Muscle of leg (tissue), 11 donors: Measurements from ENCODE around the gene AFF2. TPM values are rescaled to one million over a fixed set of nuclear protein-coding genes. Genes with fewer than 3 reads are reported as not detected.

Experiments
- DNase-seq: peaks from one replicate; pipeline ENCODE4 v3.0.0; 2013
- H3K27ac ChIP-seq: one replicate; pipeline ENCODE4 v1.5.1; 2013; ENCODE audit warnings: mild to moderate bottlenecking, low read length, control low read depth
- H3K27me3 ChIP-seq: one replicate; pipeline ENCODE4 v1.6.1; 2013; ENCODE audit warnings: low read length; ENCODE audit not compliant: control insufficient read depth, insufficient read depth
- H3K36me3 ChIP-seq: one replicate; pipeline ENCODE4 v1.6.1; 2013; ENCODE audit warnings: low read length; ENCODE audit not compliant: control insufficient read depth, insufficient read depth
- H3K4me1 ChIP-seq: one replicate; pipeline ENCODE4 v1.6.1; 2013; ENCODE audit warnings: low read length; ENCODE audit not compliant: control insufficient read depth, insufficient read depth
- H3K4me3 ChIP-seq: one replicate; pipeline ENCODE4 v1.5.1; 2013; ENCODE audit warnings: low read length, control low read depth
- H3K9me3 ChIP-seq: replicated peaks from 2 replicates; pipeline ENCODE4 v1.6.1; 2013; ENCODE audit warnings: low read depth, low read length; ENCODE audit not compliant: control insufficient read depth
- WGBS: methylation state at CpG from one replicate; pipeline ENCODE4 v1.1.5; 2013; ENCODE audit warnings: missing lambda C conversion rate; ENCODE audit not compliant: insufficient coverage; 5-methylcytosine and 5-hydroxymethylcytosine counted together
- polyA plus RNA-seq, 8 donors: library from polyadenylated mRNA; unstranded; fragments of 120-200 nt; gene quantifications; one replicate each; pipeline versions ENCODE4 v1.2.1 to v1.2.3, GENCODE V29; 2013; ENCODE audit warnings: inconsistent platforms in 1 of 8, low replicate concordance in 1 of 8; ENCODE audit not compliant: insufficient read length in 8 of 8, insufficient read depth in 1 of 8
- total RNA-seq: library from RNA; stranded (reverse); fragments of 120-200 nt; gene quantifications from one replicate; pipeline ENCODE4 v1.2.4, GENCODE V29; 2013

AFF2 gene
- total and polyA plus RNA-seq, 9 donors, result 0.42 to 6.1 (median 1.4) TPM

- no peak overlapping the region for H3K27ac ChIP-seq
- no CpG with 5 or more reads among the region's 1 CpG for WGBS
- no peak overlapping the region for H3K4me3 ChIP-seq
- DNase-seq, result no peak
- peaks cover 2% of the 10 kb centered on the region for H3K27me3 ChIP-seq
- no peaks in the 10 kb centered on the region for H3K36me3 ChIP-seq
- H3K4me1 ChIP-seq, result no peaks in the 10 kb centered on the region
- no peaks in the 10 kb centered on the region for H3K9me3 ChIP-seq
Measured at GRCh38 chrX:148928811-148929210, 428.4 kb downstream of the AFF2 start.

GRCh38 chrX:148929686-148930085, 429.3 kb downstream of the AFF2 start:
- Histone ChIP-seq H3K36me3 (no peaks in the 10 kb centered on the region), H3K9me3 (no peaks in the 10 kb centered on the region), H3K27me3 (peaks cover 2% of the 10 kb centered on the region), H3K4me3 (no peak overlapping the region), H3K4me1 (no peaks in the 10 kb centered on the region), H3K27ac (no peak overlapping the region)
- WGBS, result 88% methylated on average over 1 of the region's 3 CpGs
- DNase-seq, result no peak

GRCh38 chrX:148930206-148930729, 429.9 kb downstream of the AFF2 start:
- no peaks in the 10 kb centered on the region for H3K9me3 ChIP-seq
- H3K27ac ChIP-seq, result no peak overlapping the region
- H3K4me3 ChIP-seq, result no peak overlapping the region
- DNase-seq, result no peak
- no peaks in the 10 kb centered on the region for H3K36me3 ChIP-seq
- H3K27me3 ChIP-seq, result peaks cover 2% of the 10 kb centered on the region
- no peaks in the 10 kb centered on the region for H3K4me1 ChIP-seq
- WGBS, result 66% methylated on average over 2 of the region's 2 CpGs

GRCh38 chrX:148933881-148934280, 433.5 kb downstream of the AFF2 start:
- no peaks in the 10 kb centered on the region for H3K36me3 ChIP-seq
- no peak overlapping the region for H3K27ac ChIP-seq
- no peaks in the 10 kb centered on the region for H3K27me3 ChIP-seq
- H3K9me3 ChIP-seq, result no peaks in the 10 kb centered on the region
- DNase-seq, result no peak
- no peaks in the 10 kb centered on the region for H3K4me1 ChIP-seq
- no peak overlapping the region for H3K4me3 ChIP-seq
- WGBS, result 88% methylated on average over 2 of the region's 4 CpGs

- H3K27me3 ChIP-seq, result no peaks in the 10 kb centered on the region
- H3K27ac ChIP-seq, result no peak overlapping the region
- H3K36me3 ChIP-seq, result no peaks in the 10 kb centered on the region
- no peak for DNase-seq
- WGBS, result no CpG with 5 or more reads among the region's 4 CpGs
- H3K4me3 ChIP-seq, result no peak overlapping the region
- H3K9me3 ChIP-seq, result no peaks in the 10 kb centered on the region
- H3K4me1 ChIP-seq, result no peaks in the 10 kb centered on the region
Measured at GRCh38 chrX:148938348-148938747, 437.9 kb downstream of the AFF2 start.

GRCh38 chrX:148940411-148940996, 440.1 kb downstream of the AFF2 start:
- Histone ChIP-seq H3K27me3 (peaks cover 2% of the 10 kb centered on the region), H3K4me1 (no peaks in the 10 kb centered on the region), H3K9me3 (no peaks in the 10 kb centered on the region), H3K4me3 (no peak overlapping the region), H3K27ac (no peak overlapping the region), H3K36me3 (no peaks in the 10 kb centered on the region)
- WGBS, result no CpG with 5 or more reads among the region's 1 CpG
- DNase-seq, result no peak

GRCh38 chrX:148942754-148943153, 442.3 kb downstream of the AFF2 start:
- Histone ChIP-seq H3K36me3 (no peaks in the 10 kb centered on the region), H3K27me3 (peaks cover 2% of the 10 kb centered on the region), H3K4me3 (no peak overlapping the region), H3K27ac (no peak overlapping the region), H3K9me3 (no peaks in the 10 kb centered on the region), H3K4me1 (no peaks in the 10 kb centered on the region)
- WGBS, result 100% methylated on average over 1 of the region's 5 CpGs
- no peak for DNase-seq

- Histone ChIP-seq H3K9me3 (no peaks in the 10 kb centered on the region), H3K36me3 (no peaks in the 10 kb centered on the region), H3K27ac (no peak overlapping the region), H3K4me3 (no peak overlapping the region), H3K27me3 (peaks cover 4% of the 10 kb centered on the region), H3K4me1 (no peaks in the 10 kb centered on the region)
- no CpG with 5 or more reads among the region's 3 CpGs for WGBS
- DNase-seq, result no peak
Measured at GRCh38 chrX:148947399-148947975, 447.1 kb downstream of the AFF2 start.

- H3K4me3 ChIP-seq, result no peak overlapping the region
- H3K36me3 ChIP-seq, result no peaks in the 10 kb centered on the region
- no peaks in the 10 kb centered on the region for H3K9me3 ChIP-seq
- H3K27me3 ChIP-seq, result peaks cover 2% of the 10 kb centered on the region
- no peak for DNase-seq
- no peaks in the 10 kb centered on the region for H3K4me1 ChIP-seq
- WGBS, result 65% methylated on average over 3 of the region's 3 CpGs
- H3K27ac ChIP-seq, result no peak overlapping the region
Measured at GRCh38 chrX:148956352-148956751, 455.9 kb downstream of the AFF2 start.

- WGBS, result 33% methylated on average over 1 of the region's 1 CpG
- Histone ChIP-seq H3K4me3 (no peak overlapping the region), H3K27ac (no peak overlapping the region), H3K36me3 (no peaks in the 10 kb centered on the region), H3K4me1 (no peaks in the 10 kb centered on the region), H3K27me3 (no peaks in the 10 kb centered on the region), H3K9me3 (no peaks in the 10 kb centered on the region)
- peak; percentile 23 for DNase-seq
Measured at GRCh38 chrX:148958901-148959300, 458.5 kb downstream of the AFF2 start.
